GM20431 (cell line): ENCODE data around the gene SDK1.

ENCODE experiments used
- in situ Hi-C: fragments of 300-500 bp; cut with MseI, MboI; formaldehyde crosslinking; loops from one replicate; pipeline ENCODE4 v1.15.0; 2020; ENCODE audit warnings: low sequenced_read_pairs; ENCODE audit not compliant: unreplicated experiment

SDK1 gene

GRCh38 chr7:4015371-4015770 is 714.3 kb downstream of the SDK1 start:
- in situ Hi-C loops: no loop called here

GRCh38 chr7:4015996-4016395 is 714.9 kb downstream of the SDK1 start:
- in situ Hi-C loops: no loop called here

GRCh38 chr7:4017081-4017480 is 716.0 kb downstream of the SDK1 start:
- in situ Hi-C loops: no loop called here

- in situ Hi-C loops: no loop called here
Measured at GRCh38 chr7:4017785-4018184, 716.7 kb downstream of the SDK1 start.

- in situ Hi-C loops: no loop called here
Measured at GRCh38 chr7:4018601-4019316, 717.7 kb downstream of the SDK1 start.

GRCh38 chr7:4020086-4020485 is 719.0 kb downstream of the SDK1 start:
- in situ Hi-C loops: no loop called here

DNA sequence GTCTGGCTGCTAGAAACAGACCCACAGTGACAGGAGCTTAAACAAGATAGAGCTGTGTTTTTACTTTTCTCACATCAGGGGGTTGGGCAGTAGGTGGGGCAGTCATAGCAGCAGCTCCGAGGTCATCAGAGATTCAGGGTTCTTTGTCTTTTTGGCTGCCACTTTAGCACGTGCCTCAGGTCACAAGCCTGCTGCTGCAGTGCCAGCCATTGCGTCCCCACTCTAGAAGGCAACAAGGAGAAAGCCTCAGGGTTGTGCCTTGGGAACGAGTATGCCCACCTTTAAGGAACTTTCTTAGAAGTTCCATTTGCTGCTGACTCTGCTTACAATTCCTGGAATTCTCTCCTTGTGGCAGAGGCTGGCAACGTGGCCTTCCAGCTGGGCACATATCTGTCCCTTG is 720.4 kb downstream of the SDK1 start:
- in situ Hi-C loops: no loop called here

DNA sequence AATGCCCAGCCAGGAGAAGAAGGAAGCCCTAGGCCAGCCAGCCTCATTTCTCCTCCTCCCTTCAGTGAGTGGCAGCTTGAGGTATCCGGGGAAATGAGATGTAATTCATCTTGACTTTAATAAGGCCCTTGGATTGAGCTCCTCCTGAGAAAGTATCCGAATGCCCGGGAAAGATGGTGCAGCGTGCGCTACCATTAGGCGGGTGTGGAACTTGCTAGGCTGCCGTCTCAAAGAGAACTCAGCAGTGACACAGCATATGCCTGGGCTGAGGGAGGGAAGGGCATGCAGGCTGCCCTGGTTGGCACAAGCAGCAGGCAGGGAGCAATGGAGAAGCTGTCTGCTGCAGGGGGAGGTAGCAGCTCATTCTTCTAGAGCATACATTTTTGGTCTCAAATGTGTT is 721.2 kb downstream of the SDK1 start:
- in situ Hi-C loops: no loop called here

DNA sequence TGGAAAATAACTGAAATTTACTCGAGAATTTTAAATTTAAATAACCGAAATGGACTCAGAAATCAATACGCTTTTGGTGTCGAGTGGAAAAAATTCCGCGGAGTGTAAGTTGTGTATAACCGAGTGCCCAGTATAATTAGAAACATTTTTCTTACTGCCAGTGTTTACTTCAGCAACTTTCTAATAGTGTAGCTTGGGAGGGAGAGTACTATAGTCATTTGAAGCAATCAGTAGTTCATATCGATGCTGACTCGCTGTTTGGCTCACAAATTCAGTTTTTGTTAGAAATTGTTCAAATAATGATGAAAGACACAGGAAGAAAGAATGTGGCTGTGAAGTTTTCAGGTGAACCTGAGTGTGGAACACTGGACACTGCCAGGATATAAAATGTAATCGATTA is 722.5 kb downstream of the SDK1 start:
- in situ Hi-C loops: no loop called here

DNA sequence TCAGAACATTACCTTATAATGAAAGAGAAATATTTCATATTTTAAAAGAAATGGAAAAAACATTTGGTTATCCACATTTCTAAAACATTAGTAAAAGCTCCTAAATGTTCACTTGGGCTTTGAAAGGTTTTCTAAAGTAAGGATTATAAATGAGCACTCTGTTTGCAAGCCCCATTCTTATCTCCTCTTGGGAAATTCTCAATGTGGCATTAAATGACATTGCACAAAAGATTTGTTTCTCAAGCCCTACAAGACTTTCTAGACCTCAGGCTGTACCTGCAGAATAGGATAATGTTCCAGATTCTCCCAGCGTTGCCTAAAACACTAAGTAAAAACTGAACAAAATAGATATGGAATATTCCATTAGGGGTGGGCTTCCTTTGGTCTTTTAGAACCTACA is 723.1 kb downstream of the SDK1 start:
- in situ Hi-C loops: no loop called here

DNA sequence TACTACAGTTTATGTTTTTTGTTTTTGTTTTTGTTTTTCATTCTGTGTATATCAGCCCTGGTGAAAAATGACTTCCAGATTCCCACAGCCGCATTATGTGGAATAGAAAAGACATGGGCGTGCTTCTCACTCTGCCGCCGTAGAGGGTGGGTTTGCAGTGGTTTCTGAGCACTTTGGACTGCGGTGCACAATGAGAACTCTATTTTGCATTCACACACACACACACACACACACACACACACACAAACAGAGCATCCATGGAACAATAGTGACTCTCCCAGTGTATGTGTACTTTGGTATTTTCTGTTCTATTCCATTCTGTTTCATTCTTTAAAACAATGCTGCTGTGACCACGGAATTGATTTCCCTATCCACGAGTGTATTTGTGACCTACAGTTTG is 723.8 kb downstream of the SDK1 start:
- in situ Hi-C loops: no loop called here

- in situ Hi-C loops: no loop called here
Measured at GRCh38 chr7:4025210-4025609, 724.2 kb downstream of the SDK1 start.

DNA sequence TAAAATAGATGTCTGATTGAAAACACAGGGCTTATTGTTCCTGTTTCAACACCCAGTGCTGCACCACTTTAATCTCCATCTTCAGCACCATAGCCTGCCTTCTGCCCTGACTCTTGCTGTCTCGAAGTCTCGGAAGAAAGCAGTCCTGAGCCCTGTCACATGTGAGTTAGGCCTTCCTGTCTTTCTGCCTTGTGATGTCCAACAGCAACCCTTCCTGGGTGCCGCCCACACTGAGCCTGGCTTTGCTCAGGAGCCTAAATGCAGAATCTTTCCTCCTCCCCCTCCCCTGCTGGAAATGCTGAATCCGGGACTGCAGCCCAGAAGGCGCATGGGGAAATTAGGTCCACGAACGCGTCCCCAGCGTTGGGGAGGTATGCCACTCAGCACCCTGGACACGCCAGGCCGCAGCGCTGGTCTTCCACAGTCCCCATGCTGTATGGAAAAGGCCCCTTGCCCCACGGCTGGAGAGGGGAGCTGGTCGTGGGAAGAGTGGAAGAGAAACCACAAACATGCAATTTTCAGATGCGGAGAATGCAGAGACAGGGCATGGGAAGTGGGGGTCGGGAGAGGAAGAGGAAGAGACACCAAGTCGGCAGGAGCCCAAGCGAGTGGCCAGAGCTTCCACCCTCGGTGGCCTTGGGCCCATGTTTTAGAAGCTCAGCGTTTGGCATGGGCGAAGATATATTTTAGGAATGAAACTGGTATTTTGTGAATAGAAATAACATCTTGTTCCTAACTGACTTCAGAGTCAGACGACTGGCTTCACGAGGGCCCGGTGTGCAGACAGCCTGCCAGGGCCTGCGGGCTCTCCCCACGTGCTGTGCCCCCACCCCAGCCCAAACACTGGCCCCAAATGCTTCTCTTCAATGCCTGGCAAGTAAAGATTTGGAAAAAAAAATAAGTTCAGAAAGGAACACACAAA is 724.9 kb downstream of the SDK1 start:
- in situ Hi-C loops: no loop called here

GRCh38 chr7:4026941-4027486 is 726.0 kb downstream of the SDK1 start:
- in situ Hi-C loops: no loop called here

GRCh38 chr7:4028221-4028620 is 727.2 kb downstream of the SDK1 start:
- in situ Hi-C loops: no loop called here

DNA sequence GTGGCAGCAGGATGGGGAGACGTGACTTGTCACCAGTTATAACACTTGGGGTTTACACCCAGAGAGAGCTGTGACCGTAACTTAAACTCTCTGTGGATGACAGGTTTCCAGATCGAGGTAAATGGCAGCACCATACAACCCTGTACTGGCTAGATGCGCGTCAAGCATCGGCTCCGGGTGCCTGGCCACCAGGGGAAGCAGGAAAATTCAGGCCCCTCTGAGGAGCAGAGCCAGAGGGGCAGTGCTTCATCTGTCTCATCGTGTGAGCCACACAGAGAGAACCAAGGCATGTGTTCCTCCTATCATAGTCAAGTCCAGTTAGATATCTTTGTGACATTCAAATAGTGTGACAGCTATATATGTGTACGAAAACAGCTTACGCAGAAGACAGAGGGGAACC is 728.9 kb downstream of the SDK1 start:
- in situ Hi-C loops: no loop called here

DNA sequence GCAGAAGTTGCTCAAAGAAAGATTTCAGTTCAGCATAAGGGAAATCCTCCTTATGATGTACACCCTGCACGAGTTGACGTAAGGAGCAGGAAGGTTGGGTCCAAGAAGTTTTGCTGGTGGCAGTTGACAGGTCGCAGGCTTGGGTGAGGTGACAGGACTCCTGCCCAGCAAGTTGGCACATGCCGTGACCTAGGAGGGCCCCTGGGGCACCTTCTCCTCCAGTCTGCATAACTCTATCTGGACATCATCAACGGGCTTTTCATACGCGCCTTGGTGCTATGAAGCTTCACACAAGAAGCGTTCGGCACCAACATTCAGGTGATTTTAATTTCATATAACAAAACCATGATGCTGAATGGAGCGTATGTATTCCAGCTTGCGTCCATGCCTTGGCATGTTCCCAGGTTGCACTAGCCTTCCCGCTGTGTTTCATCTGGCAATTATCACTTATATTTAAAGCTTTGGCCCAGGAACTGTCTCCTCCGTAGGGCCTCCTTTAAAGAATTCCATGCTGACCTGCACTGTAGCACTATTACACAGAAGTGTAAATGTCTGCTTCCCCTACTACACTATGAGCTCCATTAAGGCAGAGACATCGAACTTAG is 729.4 kb downstream of the SDK1 start:
- in situ Hi-C loops: no loop called here

GRCh38 chr7:4033996-4034395 is 732.9 kb downstream of the SDK1 start:
- in situ Hi-C loops: no loop called here

- in situ Hi-C loops: no loop called here
Measured at GRCh38 chr7:4037308-4037707, 736.3 kb downstream of the SDK1 start.

DNA sequence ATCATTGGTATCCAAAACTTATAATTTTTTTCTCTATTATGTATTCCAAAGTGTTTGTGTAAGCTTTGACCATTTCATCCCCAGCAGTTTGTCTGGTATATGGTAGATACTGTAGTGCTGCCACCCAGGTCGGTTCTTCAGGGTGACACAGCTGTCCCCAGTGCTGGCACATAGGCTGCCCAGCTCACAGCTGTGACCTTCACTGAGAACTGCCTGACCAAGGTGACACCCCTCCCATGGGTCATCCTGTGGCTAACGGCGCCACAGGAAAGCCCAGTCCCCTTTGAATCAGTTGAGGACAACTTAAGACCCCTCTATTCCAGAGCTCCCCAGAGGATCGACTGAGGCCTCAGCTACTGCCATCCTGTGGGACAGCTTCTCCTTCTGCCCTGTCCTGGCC is 736.8 kb downstream of the SDK1 start:
- in situ Hi-C loops: no loop called here
